Panc1 (cell line): Measurements from ENCODE around the gene BBS9. TPM values are rescaled to one million over a fixed set of nuclear protein-coding genes. Genes with fewer than 3 reads are reported as not detected.

ENCODE experiments used
- ATAC-seq: fragments of 200-7000 bp; cut with Tn5 transposase; 2 replicates; pipeline ENCODE4 v1.9.1; 2020; ENCODE audit warnings: mild to moderate bottlenecking, moderate library complexity
- BruUV-seq: library from RNA; stranded (reverse); fragments of 400-500 nt; replicated peaks from 2 replicates; lab custom pipeline; 2021; lab: Mats Ljungman, UMichigan
- CTCF ChIA-PET: fragments of 300-600 bp; sonication (Branson Sonifier 250); formaldehyde crosslinking; loops from one replicate; lab custom pipeline; 2022; ENCODE audit warnings: antibody characterized with exemption; lab: Charles Lee
- POLR2A ChIA-PET: fragments of 300-600 bp; sonication (Branson Sonifier 250); formaldehyde crosslinking; loops from one replicate; lab custom pipeline; 2022; ENCODE audit warnings: antibody characterized with exemption; lab: Charles Lee
- DNase-seq: peaks from one replicate; pipeline ENCODE4 v3.0.0-alpha.2; 2010; ENCODE audit warnings: low read depth, low spot score
- H3K27ac ChIP-seq: 2 replicates; pipeline ENCODE4 v1.5.1; 2011; ENCODE audit warnings: mild to moderate bottlenecking, low read length, inconsistent platforms
- H3K27me3 ChIP-seq: fragments of 200-500 bp; sonication (Bioruptor generic); 2 replicates; pipeline ENCODE4 v1.6.0; 2014; ENCODE audit warnings: low read length, inconsistent platforms; ENCODE audit not compliant: control insufficient read depth, insufficient read depth
- H3K36me3 ChIP-seq: fragments of 200-500 bp; sonication (Bioruptor generic); 2 replicates; pipeline ENCODE4 v1.5.1; 2014; ENCODE audit warnings: inconsistent platforms, mild to moderate bottlenecking, low read length, moderate library complexity; ENCODE audit not compliant: control insufficient read depth, insufficient read depth
- H3K4me1 ChIP-seq: 2 replicates; pipeline ENCODE4 v1.5.1; 2011; ENCODE audit warnings: inconsistent platforms, mild to moderate bottlenecking, low read length, moderate library complexity; ENCODE audit not compliant: control insufficient read depth, insufficient read depth
- H3K4me3 ChIP-seq, 2 experiments: 2 replicates each; pipeline ENCODE4 v1.5.1; 2011 to 2012; ENCODE audit warnings: low read depth in 2 of 2, low read length in 2 of 2, mild to moderate bottlenecking in 2 of 2, inconsistent platforms in 1 of 2, moderate library complexity in 1 of 2
- H3K9me3 ChIP-seq: fragments of 200-500 bp; sonication (Bioruptor generic); 2 replicates; pipeline ENCODE4 v1.5.1; 2014; ENCODE audit warnings: low read depth, mild to moderate bottlenecking, inconsistent platforms, low read length, moderate library complexity; ENCODE audit not compliant: control insufficient read depth, insufficient read depth
- CTCF ChIP-seq: fragments of 450-650 bp; IDR thresholded peaks from 2 replicates; pipeline ENCODE4 v1.5.1; 2017; ENCODE audit warnings: mild to moderate bottlenecking
- POLR2AphosphoS5 ChIP-seq: IDR thresholded peaks from 2 replicates; pipeline ENCODE4 v1.6.1; 2012; ENCODE audit warnings: mild to moderate bottlenecking, low read depth, low read length, moderate library complexity
- REST ChIP-seq, 2 experiments: IDR thresholded peaks; 2 replicates each; pipeline ENCODE4 v1.6.1; 2011 to 2012; ENCODE audit warnings: low read depth in 2 of 2, control low read depth in 1 of 2, low read length in 1 of 2, mild to moderate bottlenecking in 1 of 2, moderate library complexity in 1 of 2; ENCODE audit not compliant: insufficient read depth in 1 of 2
- SIN3A ChIP-seq: IDR thresholded peaks from 2 replicates; pipeline ENCODE4 v1.6.1; 2012; ENCODE audit warnings: low read depth, mild to moderate bottlenecking, low read length, moderate library complexity, borderline replicate concordance; ENCODE audit not compliant: insufficient read depth
- TCF7L2 ChIP-seq: IDR thresholded peaks from 2 replicates; pipeline ENCODE4 v1.6.1; 2011; ENCODE audit warnings: mild to moderate bottlenecking, low read depth, low read length, inconsistent platforms
- in situ Hi-C: cut with HindIII; loops from 2 replicates; pipeline ENCODE4 v1.10.0; 2016; ENCODE audit warnings: low sequenced_read_pairs, low pct_unique_long_range_greater_than_20kb
- intact Hi-C: fragments of 100-400 bp; cut with micrococcal nuclease; formaldehyde crosslinking; loops from one replicate; pipeline ENCODE4 v1.10.0; 2022; ENCODE audit not compliant: unreplicated experiment
- total RNA-seq: library from RNA; stranded (reverse); gene quantifications from one replicate; pipeline ENCODE4 v1.2.1, GENCODE V29; 2021; ENCODE audit not compliant: unreplicated experiment

The BBS9 gene
- total RNA-seq, 1 experiment from 2014 or later = 6.9 TPM

- in situ Hi-C loops = no loop called here
- no peaks in the 10 kb centered on the region for H3K27me3 ChIP-seq
- intact Hi-C loops = no loop called here
- no TSS peak for BruUV-seq
- TF ChIP-seq TCF7L2 (no peak), SIN3A (no peak), REST (IDR thresholded peaks at IDR 0.05; ENCODE audit: insufficient read depth in 1 of 2, low read depth in 2 of 2, low read length in 1 of 2) (no peak), POLR2AphosphoS5 (no peak), CTCF (no peak)
- ATAC-seq = no peak
- DNase-seq = no peak
- no peak overlapping the region for H3K27ac ChIP-seq
- no peaks in the 10 kb centered on the region for H3K9me3 ChIP-seq
- no peak overlapping the region for H3K4me3 ChIP-seq
- no peaks in the 10 kb centered on the region for H3K36me3 ChIP-seq
- H3K4me1 ChIP-seq = no peaks in the 10 kb centered on the region; the same call in 1 of the 2 replicates
- ChIA-PET CTCF (interaction anchor here (0.6 kb wide), 1 partner anchor 9 kb away, joined by 8 read pairs; no protein-coding TSS in a partner anchor), POLR2A (interaction anchor here (0.6 kb wide), 1 partner anchor 503 kb away, joined by 7 read pairs; no protein-coding TSS in a partner anchor)
These were observed 365.8 kb downstream of the BBS9 start for GRCh38 chr7:33495207-33495606.

- ATAC-seq (no peak), DNase-seq (no peak)
- intact Hi-C loops = no loop called here
- H3K36me3 ChIP-seq = no peaks in the 10 kb centered on the region
- CTCF ChIA-PET = interaction anchor here (0.6 kb wide), 1 partner anchor 85 kb away, joined by 3 read pairs; no protein-coding TSS in a partner anchor
- no peaks in the 10 kb centered on the region for H3K9me3 ChIP-seq
- BruUV-seq = no TSS peak
- H3K27ac ChIP-seq = no peak overlapping the region
- H3K27me3 ChIP-seq = no peaks in the 10 kb centered on the region
- TF ChIP-seq CTCF (no peak), TCF7L2 (no peak), POLR2AphosphoS5 (no peak)
- no peaks in the 10 kb centered on the region; the same call in 1 of the 2 replicates for H3K4me1 ChIP-seq
- in situ Hi-C loops = no loop called here
- no peak overlapping the region for H3K4me3 ChIP-seq
- POLR2A ChIA-PET = no interaction called here
These were observed 367.7 kb downstream of the BBS9 start for GRCh38 chr7:33497051-33497450.
